ENCODE results near the gene B9D1. TPM values are rescaled to one million over a fixed set of nuclear protein-coding genes. Genes with fewer than 3 reads are reported as not detected.

The B9D1 gene
- total RNA-seq, 1 donor from 2014 or later = 7.8 TPM

- Mint-ChIP-seq H3K4me3 (ENCODE audit: unreplicated experiment) (no peak overlapping the region), H3K9me3 (ENCODE audit: unreplicated experiment) (no peaks in the 10 kb centered on the region), H3K27ac (ENCODE audit: unreplicated experiment) (no peak overlapping the region), H3K4me1 (ENCODE audit: low read depth, unreplicated experiment) (peaks cover 6% of the 10 kb centered on the region), H3K36me3 (ENCODE audit: unreplicated experiment) (peaks cover 3% of the 10 kb centered on the region), H3K27me3 (ENCODE audit: unreplicated experiment) (peaks cover 5% of the 10 kb centered on the region)
- DNase-seq = no peak
- no peak for TF ChIP-seq CTCF (IDR thresholded peaks at IDR 0.05; ENCODE audit: partially characterized antibody, unreplicated experiment)
Observed at GRCh38 chr17:19332371-19333131, 30.0 kb downstream of the B9D1 start.

- Mint-ChIP-seq H3K27ac (ENCODE audit: unreplicated experiment) (no peak overlapping the region), H3K4me1 (ENCODE audit: low read depth, unreplicated experiment) (peaks cover 2% of the 10 kb centered on the region), H3K9me3 (ENCODE audit: unreplicated experiment) (no peaks in the 10 kb centered on the region), H3K4me3 (ENCODE audit: unreplicated experiment) (no peak overlapping the region), H3K27me3 (ENCODE audit: unreplicated experiment) (peaks cover 5% of the 10 kb centered on the region), H3K36me3 (ENCODE audit: unreplicated experiment) (peaks cover 8% of the 10 kb centered on the region)
- TF ChIP-seq CTCF (IDR thresholded peaks at IDR 0.05; ENCODE audit: partially characterized antibody, unreplicated experiment) = no peak
- DNase-seq = no peak
Observed at GRCh38 chr17:19331543-19332245, 30.8 kb downstream of the B9D1 start.

- no peak for TF ChIP-seq CTCF (IDR thresholded peaks at IDR 0.05; ENCODE audit: partially characterized antibody, unreplicated experiment)
- H3K27me3 Mint-ChIP-seq (ENCODE audit: unreplicated experiment) = peaks cover 6% of the 10 kb centered on the region
- no peak overlapping the region for H3K27ac Mint-ChIP-seq (ENCODE audit: unreplicated experiment)
- H3K9me3 Mint-ChIP-seq (ENCODE audit: unreplicated experiment) = no peaks in the 10 kb centered on the region
- no peak for DNase-seq
- H3K4me3 Mint-ChIP-seq (ENCODE audit: unreplicated experiment) = no peak overlapping the region
- H3K36me3 Mint-ChIP-seq (ENCODE audit: unreplicated experiment) = peaks cover 11% of the 10 kb centered on the region
- H3K4me1 Mint-ChIP-seq (ENCODE audit: low read depth, unreplicated experiment) = peaks cover 2% of the 10 kb centered on the region
Observed at GRCh38 chr17:19331134-19331533, 31.4 kb downstream of the B9D1 start.

GRCh38 chr17:19330271-19330670 lies 32.3 kb downstream of the B9D1 start:
- no peak for DNase-seq
- H3K4me1 Mint-ChIP-seq (ENCODE audit: low read depth, unreplicated experiment) = peaks cover 2% of the 10 kb centered on the region
- no peak overlapping the region for H3K27ac Mint-ChIP-seq (ENCODE audit: unreplicated experiment)
- no peaks in the 10 kb centered on the region for H3K9me3 Mint-ChIP-seq (ENCODE audit: unreplicated experiment)
- TF ChIP-seq CTCF (IDR thresholded peaks at IDR 0.05; ENCODE audit: partially characterized antibody, unreplicated experiment) = no peak
- H3K27me3 Mint-ChIP-seq (ENCODE audit: unreplicated experiment) = peaks cover 6% of the 10 kb centered on the region
- peaks cover 19% of the 10 kb centered on the region for H3K36me3 Mint-ChIP-seq (ENCODE audit: unreplicated experiment)
- H3K4me3 Mint-ChIP-seq (ENCODE audit: unreplicated experiment) = no peak overlapping the region

- Mint-ChIP-seq H3K27me3 (ENCODE audit: unreplicated experiment) (peaks cover 6% of the 10 kb centered on the region), H3K9me3 (ENCODE audit: unreplicated experiment) (no peaks in the 10 kb centered on the region), H3K4me3 (ENCODE audit: unreplicated experiment) (no peak overlapping the region), H3K36me3 (ENCODE audit: unreplicated experiment) (peaks cover 23% of the 10 kb centered on the region), H3K27ac (ENCODE audit: unreplicated experiment) (no peak overlapping the region), H3K4me1 (ENCODE audit: low read depth, unreplicated experiment) (peaks cover 2% of the 10 kb centered on the region)
- DNase-seq = no peak
- TF ChIP-seq CTCF (IDR thresholded peaks at IDR 0.05; ENCODE audit: partially characterized antibody, unreplicated experiment) = no peak
Observed at GRCh38 chr17:19329839-19330238, 32.7 kb downstream of the B9D1 start.

Data from glutamatergic neuron (in vitro differentiated cells).